HepG2 (cell line): ENCODE measurements around the gene NFATC2. TPM values are rescaled to one million over a fixed set of nuclear protein-coding genes. Genes with fewer than 3 reads are reported as not detected.

Source experiments
- ATAC-seq: fragments of 200-7000 bp; cut with Tn5 transposase; 3 replicates; pipeline ENCODE4 v1.9.1; 2020; ENCODE audit warnings: mild to moderate bottlenecking, moderate library complexity
- BruUV-seq: library from RNA; stranded (reverse); fragments of 400-500 nt; replicated peaks from 2 replicates; lab custom pipeline; 2021; lab: Mats Ljungman, UMichigan
- CTCF ChIA-PET: fragments of 300-600 bp; formaldehyde crosslinking; extraction: SDS; loops from one replicate; lab custom pipeline; 2021; ENCODE audit warnings: low total read pairs, inconsistent platforms, low intra/inter-chr PET ratio; lab: Yijun Ruan, JAX
- POLR2A ChIA-PET: fragments of 350-600 bp; sonication (Branson Sonifier 250); formaldehyde crosslinking; loops from one replicate; lab custom pipeline; 2020; ENCODE audit warnings: antibody characterized with exemption, inconsistent platforms; lab: Yijun Ruan, JAX
- DNase-seq: peaks from one replicate; pipeline ENCODE4 v3.0.0-alpha.2; 2015; ENCODE audit warnings: low spot score
- FAIRE-seq: peaks from 3 replicates; lab custom pipeline; 2011; peaks lifted over from hg19 to GRCh38; lab: Jason Lieb, UNC
- H2AFZ ChIP-seq: one replicate; pipeline ENCODE4 v1.6.1; 2011; ENCODE audit warnings: low read length, inconsistent platforms
- H3K27ac ChIP-seq: fragments of 300-600 bp; 3 replicates; pipeline ENCODE4 v1.8.0; 2011; ENCODE audit warnings: mixed run types, mild to moderate bottlenecking, mixed read lengths, low read length, inconsistent platforms; ENCODE audit not compliant: insufficient read depth; ENCODE audit errors: extremely low read length
- H3K27me3 ChIP-seq, 2 experiments: fragments of 200-600 bp in 1 of 2; 2 replicates in 1 of 2; 3 replicates in 1 of 2; pipeline versions ENCODE4 v1.6.0 to v1.8.0; 2011; ENCODE audit warnings: low read length in 2 of 2, mild to moderate bottlenecking in 2 of 2, moderate library complexity in 2 of 2, inconsistent platforms in 1 of 2; ENCODE audit not compliant: insufficient read depth in 2 of 2, control insufficient read depth in 1 of 2
- H3K36me3 ChIP-seq, 2 experiments: fragments of 200-600 bp in 1 of 2; replicated peaks in 1 of 2; 2 replicates in 1 of 2; 3 replicates in 1 of 2; pipeline versions ENCODE4 v1.5.1 to v1.8.0; 2011; ENCODE audit warnings: low read length in 2 of 2, inconsistent platforms in 1 of 2; ENCODE audit not compliant: insufficient read depth in 2 of 2, control insufficient read depth in 1 of 2
- H3K4me1 ChIP-seq: 2 replicates; pipeline ENCODE4 v1.5.1; 2012; ENCODE audit warnings: low read length, inconsistent platforms; ENCODE audit not compliant: insufficient read depth
- H3K4me2 ChIP-seq: 2 replicates; pipeline ENCODE4 v1.6.0; 2011; ENCODE audit warnings: low read depth, low read length, inconsistent platforms
- H3K4me3 ChIP-seq, 3 experiments: fragments of 200-600 bp in 1 of 3; sonication (generic), shearing (Covaris generic) in 1 of 3; replicated peaks in 1 of 3; 2 replicates each; pipeline ENCODE4 v1.5.1; 2011 to 2016; ENCODE audit warnings: low read length in 3 of 3, inconsistent platforms in 2 of 3, low read depth in 2 of 3, mild to moderate bottlenecking in 2 of 3, control low read depth in 1 of 3, mixed read lengths in 1 of 3; ENCODE audit not compliant: insufficient read depth in 1 of 3
- H3K79me2 ChIP-seq: one replicate; pipeline ENCODE4 v1.6.1; 2011; ENCODE audit warnings: low read length, inconsistent platforms; ENCODE audit not compliant: insufficient read depth
- H3K9ac ChIP-seq: 2 replicates; pipeline ENCODE4 v1.6.0; 2011; ENCODE audit warnings: mild to moderate bottlenecking, low read depth, low read length, inconsistent platforms; ENCODE audit not compliant: insufficient read depth
- H3K9me3 ChIP-seq: 2 replicates; pipeline ENCODE4 v1.5.1; 2012; ENCODE audit warnings: mild to moderate bottlenecking, low read length
- H4K20me1 ChIP-seq: 2 replicates; pipeline ENCODE4 v1.6.0; 2011; ENCODE audit warnings: inconsistent platforms, mild to moderate bottlenecking, low read length, moderate library complexity; ENCODE audit not compliant: insufficient read depth
- ATF7 ChIP-seq, 2 experiments: fragments of 450-650 bp in 1 of 2; sonication (generic) in 1 of 2; formaldehyde crosslinking in 1 of 2; IDR thresholded peaks; 2 replicates each; pipeline versions ENCODE4 v1.4.0 to v1.6.1; 2016 to 2020; ENCODE audit warnings: antibody characterized with exemption in 1 of 2, mild to moderate bottlenecking in 1 of 2, missing genetic modification reagents in 1 of 2
- CSRNP2 ChIP-seq: sonication (generic); formaldehyde crosslinking; conservative IDR thresholded peaks from 2 replicates; pipeline ENCODE4 v1.8.0; 2022; ENCODE audit warnings: low read depth, missing genetic modification reagents
- DZIP1 ChIP-seq: sonication (generic); formaldehyde crosslinking; IDR thresholded peaks from 2 replicates; pipeline ENCODE4 v1.5.0; 2020; ENCODE audit warnings: mild to moderate bottlenecking, missing genetic modification reagents
- SMAD3 ChIP-seq: sonication (generic); formaldehyde crosslinking; IDR thresholded peaks from 2 replicates; pipeline ENCODE4 v1.4.0; 2020; ENCODE audit warnings: missing genetic modification reagents
- ZNF10 ChIP-seq: sonication (generic); formaldehyde crosslinking; IDR thresholded peaks from 2 replicates; pipeline ENCODE4 v1.4.0; 2020; ENCODE audit warnings: mild to moderate bottlenecking, low read depth, missing genetic modification reagents, borderline replicate concordance
- ZNF263 ChIP-seq: sonication (generic); formaldehyde crosslinking; IDR thresholded peaks from 2 replicates; pipeline ENCODE4 v1.4.0; 2020; ENCODE audit warnings: missing genetic modification reagents
- ZNF496 ChIP-seq: sonication (generic); formaldehyde crosslinking; IDR thresholded peaks from 2 replicates; pipeline ENCODE4 v1.8.1; 2023; ENCODE audit warnings: mild to moderate bottlenecking, moderate library complexity, missing genetic modification reagents; ENCODE audit not compliant: insufficient replicate concordance
- ZNF629 ChIP-seq: sonication (generic); formaldehyde crosslinking; conservative IDR thresholded peaks from 2 replicates; pipeline ENCODE4 v1.5.0; 2020; ENCODE audit warnings: missing genetic modification reagents
- WGBS: methylation state at CpG from one replicate; pipeline ENCODE4 v1.1.6; 2017; ENCODE audit warnings: low lambda C conversion rate; 5-methylcytosine and 5-hydroxymethylcytosine counted together
- in situ Hi-C: cut with HindIII; loops from 2 replicates; pipeline ENCODE4 v1.10.0; 2017; ENCODE audit warnings: low pct_unique_long_range_greater_than_20kb; ENCODE audit not compliant: extremely low pct_ligation_motif_present
- intact Hi-C: fragments of 100-400 bp; cut with micrococcal nuclease; formaldehyde crosslinking; loops from one replicate; pipeline ENCODE4 v1.10.0; 2022; ENCODE audit not compliant: unreplicated experiment
- polyA plus RNA-seq, 8 experiments: library from polyadenylated mRNA; depleted of rRNA in 3 of 8; stranded (reverse) in 7 of 8; unstranded in 1 of 8; fragments of >200 nt; fragmentation: Illumina TruSeq in 4 of 8; extraction: Trizol in 4 of 8; gene quantifications; 2 replicates each; pipeline versions ENCODE4 v1.2.1 to v1.2.3, GENCODE V29; 2011 to 2016; ENCODE audit warnings: low read depth in 4 of 8, missing spikeins in 1 of 8, mixed read lengths in 1 of 8; ENCODE audit not compliant: insufficient read depth in 1 of 8
- total RNA-seq, 5 experiments: library from RNA; depleted of rRNA; stranded (reverse); fragments of >200 nt; fragmentation: Illumina TruSeq; extraction: Trizol; gene quantifications; 2 replicates each; pipeline ENCODE4 v1.2.3, GENCODE V29; 2016; ENCODE audit warnings: low read depth in 1 of 5

The NFATC2 gene
- total and polyA plus RNA-seq, 2 of the 13 experiments (the other 11 are each of a cell fraction or from before 2014, with no cell fraction given) = 1.9 to 3.3 TPM

GRCh38 chr20:51356871-51357270, 185.6 kb downstream of the NFATC2 start:
- ChIA-PET CTCF (no interaction called here), POLR2A (no interaction called here)
- FAIRE-seq (no peak), ATAC-seq (no peak), DNase-seq (no peak)
- in situ Hi-C loops (no loop called here), intact Hi-C loops (no loop called here)
- H3K79me2 ChIP-seq = no peaks in the 10 kb centered on the region
- H4K20me1 ChIP-seq = no peaks in the 10 kb centered on the region
- H3K36me3 ChIP-seq = no peaks in the 10 kb centered on the region
- H2AFZ ChIP-seq = no peak overlapping the region
- no peak overlapping the region for H3K27ac ChIP-seq
- no peak overlapping the region for H3K4me2 ChIP-seq
- H3K4me1 ChIP-seq = peaks cover 12% of the 10 kb centered on the region
- H3K27me3 ChIP-seq = peaks cover 3 to 19% of the 10 kb centered on the region in 2 experiments; a peak in 2 of 5 replicates
- no peak overlapping the region for H3K9ac ChIP-seq
- TF ChIP-seq CSRNP2 (CRISPR knock-in tag) = no peak
- no peak for TF ChIP-seq ZNF263
- TF ChIP-seq ZNF496 (CRISPR knock-in tag) = no peak
- TF ChIP-seq, all 625 proteins: peak for 0
- 3% methylated on average over 3 of the region's 3 CpGs for WGBS
- H3K4me3 ChIP-seq = no peak overlapping the region
- no TSS peak for BruUV-seq
- no peaks in the 10 kb centered on the region for H3K9me3 ChIP-seq

- no peaks in the 10 kb centered on the region for H3K9me3 ChIP-seq
- peak; percentile 21; the same call in 2 of the 3 replicates for ATAC-seq
- TF ChIP-seq DZIP1 (0 out of 2 replicates have a peak, but pooled peaks have one; percentile 2), SMAD3 (CRISPR knock-in tag) (no peak), ZNF629 (CRISPR knock-in tag) (peak; percentile 68), ZNF10 (no peak), ATF7 (IDR thresholded peaks at IDR 0.05) (peak; percentile 78), ATF7 (CRISPR knock-in tag; IDR thresholded peaks at IDR 0.05) (no peak)
- no peaks in the 10 kb centered on the region for H3K36me3 ChIP-seq
- peaks cover 3 to 9% of the 10 kb centered on the region in 2 experiments; a peak in 2 of 5 replicates for H3K27me3 ChIP-seq
- H3K4me3 ChIP-seq = no peak overlapping the region
- no peak overlapping the region for H3K4me2 ChIP-seq
- ChIA-PET POLR2A (no interaction called here), CTCF (no interaction called here)
- BruUV-seq = no TSS peak
- peaks cover 12% of the 10 kb centered on the region for H3K4me1 ChIP-seq
- no peak for DNase-seq
- no peaks in the 10 kb centered on the region for H4K20me1 ChIP-seq
- 36% methylated on average over 7 of the region's 7 CpGs for WGBS
- no peak overlapping the region for H3K9ac ChIP-seq
- H2AFZ ChIP-seq = no peak overlapping the region
- no peaks in the 10 kb centered on the region for H3K79me2 ChIP-seq
- intact Hi-C loops = no loop called here
- no peak for FAIRE-seq
- in situ Hi-C loops = no loop called here
- no peak overlapping the region for H3K27ac ChIP-seq
Measured at GRCh38 chr20:51354769-51355319, 187.7 kb downstream of the NFATC2 start.
